GM12878 (cell line): Measurements from ENCODE around the gene PDE6G. TPM values are rescaled to one million over a fixed set of nuclear protein-coding genes. Genes with fewer than 3 reads are reported as not detected.

Experiments
- ASH2L ChIP-seq: fragments of 300-600, 200-600 bp; sonication (generic); IDR thresholded peaks from 2 replicates; pipeline ENCODE4 v1.6.1; 2017; ENCODE audit warnings: low read depth, mild to moderate bottlenecking, borderline replicate concordance
- BCL3 ChIP-seq: IDR thresholded peaks from 2 replicates; pipeline ENCODE4 v1.6.1; 2011; ENCODE audit warnings: borderline replicate concordance, low read depth, mild to moderate bottlenecking, moderate library complexity, low read length; ENCODE audit not compliant: insufficient read depth, poor library complexity, severe bottlenecking
- BHLHE40 ChIP-seq, 2 experiments: fragments of 450-650 bp in 1 of 2; IDR thresholded peaks; 2 replicates each; pipeline ENCODE4 v1.6.1; 2011 to 2017; ENCODE audit warnings: low read depth in 2 of 2, borderline replicate concordance in 1 of 2, improper control_type of control experiment in 1 of 2, low read length in 1 of 2, mild to moderate bottlenecking in 1 of 2
- CREM ChIP-seq: IDR thresholded peaks from 2 replicates; pipeline ENCODE4 v1.6.1; 2014; ENCODE audit warnings: antibody characterized with exemption, low read depth
- EGR1 ChIP-seq, 2 experiments: IDR thresholded peaks; 1 replicate in 1 of 2; 2 replicates in 1 of 2; pipeline ENCODE4 v1.6.1; 2011 to 2012; ENCODE audit warnings: low read depth in 2 of 2, low read length in 2 of 2, borderline replicate concordance in 1 of 2, mild to moderate bottlenecking in 1 of 2, moderate library complexity in 1 of 2
- ELK1 ChIP-seq: IDR thresholded peaks from 2 replicates; pipeline ENCODE4 v1.6.1; 2012; ENCODE audit warnings: low read depth, low read length, improper control_type of control experiment
- HCFC1 ChIP-seq: fragments of 150-350 bp; IDR thresholded peaks from 2 replicates; pipeline ENCODE4 v1.6.1; 2014; ENCODE audit warnings: low read length
- KLF5 ChIP-seq: fragments of 450-650 bp; IDR thresholded peaks from 2 replicates; pipeline ENCODE4 v1.6.1; 2014; ENCODE audit warnings: mild to moderate bottlenecking; ENCODE audit not compliant: partially characterized antibody
- NR2C1 ChIP-seq: fragments of 450-650 bp; IDR thresholded peaks from 2 replicates; pipeline ENCODE4 v1.6.1; 2017; ENCODE audit warnings: antibody characterized with exemption, mild to moderate bottlenecking, moderate library complexity
- NR2F1 ChIP-seq: fragments of 450-650 bp; conservative IDR thresholded peaks from 2 replicates; pipeline ENCODE4 v1.6.1; 2017; ENCODE audit warnings: mild to moderate bottlenecking
- NRF1 ChIP-seq: conservative IDR thresholded peaks from 2 replicates; pipeline ENCODE4 v1.6.1; 2011; ENCODE audit warnings: mild to moderate bottlenecking, low read depth, low read length, improper control_type of control experiment
- POLR2A ChIP-seq: IDR thresholded peaks from 2 replicates; pipeline ENCODE4 v1.6.1; 2011; ENCODE audit warnings: low read depth, mild to moderate bottlenecking, low read length
- POLR2AphosphoS2 ChIP-seq: IDR thresholded peaks from 2 replicates; pipeline ENCODE4 v1.6.1; 2011; ENCODE audit warnings: low read depth, mild to moderate bottlenecking, low read length, improper control_type of control experiment, moderate library complexity
- POLR2AphosphoS5 ChIP-seq: IDR thresholded peaks from 2 replicates; pipeline ENCODE4 v1.6.1; 2011; ENCODE audit warnings: mild to moderate bottlenecking, low read length, inconsistent platforms
- RAD51 ChIP-seq: fragments of 450-650 bp; IDR thresholded peaks from 2 replicates; pipeline ENCODE4 v1.6.1; 2016; ENCODE audit warnings: moderate library complexity, mild to moderate bottlenecking, inconsistent platforms
- SIN3A ChIP-seq: IDR thresholded peaks from 2 replicates; pipeline ENCODE4 v1.6.1; 2012; ENCODE audit warnings: low read depth, low read length, improper control_type of control experiment
- SP1 ChIP-seq: IDR thresholded peaks from one replicate; pipeline ENCODE4 v1.6.1; 2011; ENCODE audit warnings: low read depth, low read length
- SREBF1 ChIP-seq: IDR thresholded peaks from 2 replicates; pipeline ENCODE4 v1.6.1; 2012; ENCODE audit warnings: mild to moderate bottlenecking, low read length
- SREBF2 ChIP-seq: IDR thresholded peaks from 2 replicates; pipeline ENCODE4 v1.6.1; 2012; ENCODE audit warnings: mild to moderate bottlenecking, low read length
- SRF ChIP-seq, 2 experiments: IDR thresholded peaks; 2 replicates each; pipeline ENCODE4 v1.6.1; 2011; ENCODE audit warnings: low read depth in 2 of 2, low read length in 2 of 2, mild to moderate bottlenecking in 1 of 2, moderate library complexity in 1 of 2
- STAT1 ChIP-seq: fragments of 450-650 bp; conservative IDR thresholded peaks from 2 replicates; pipeline ENCODE4 v1.6.1; 2014; ENCODE audit warnings: antibody characterized with exemption, mild to moderate bottlenecking
- TAF1 ChIP-seq: IDR thresholded peaks from 2 replicates; pipeline ENCODE4 v1.6.1; 2011; ENCODE audit warnings: mild to moderate bottlenecking, low read depth, low read length, borderline replicate concordance
- TCF12 ChIP-seq: IDR thresholded peaks from 2 replicates; pipeline ENCODE4 v1.6.1; 2011; ENCODE audit warnings: low read depth, mild to moderate bottlenecking, low read length
- WRNIP1 ChIP-seq: IDR thresholded peaks from 2 replicates; pipeline ENCODE4 v1.6.1; 2011; ENCODE audit warnings: low read depth, low read length, improper control_type of control experiment, borderline replicate concordance
- ZBTB40 ChIP-seq: fragments of 450-650 bp; IDR thresholded peaks from 2 replicates; pipeline ENCODE4 v1.6.1; 2016; ENCODE audit warnings: mild to moderate bottlenecking, moderate library complexity, borderline replicate concordance
- polyA plus RNA-seq, 11 experiments: library from polyadenylated mRNA; depleted of rRNA in 4 of 11; unstranded in 6 of 11; stranded (reverse) in 5 of 11; fragments of >200 nt; fragmentation: Nextera tagmentation in 4 of 11; fragmentation: Illumina TruSeq in 1 of 11; extraction: Ambion mirVana in 4 of 11; extraction: Trizol in 1 of 11; gene quantifications; 1 replicate in 1 of 11; 2 replicates in 10 of 11; pipeline versions ENCODE4 v1.2.1 to v1.2.3, GENCODE V29; 2011 to 2016; ENCODE audit warnings: inconsistent platforms in 2 of 11, missing spikeins in 2 of 11, low read depth in 1 of 11
- total RNA-seq, 4 experiments: library from RNA; depleted of rRNA in 3 of 4; stranded (reverse); fragments of >200 nt in 3 of 4; fragmentation: Illumina TruSeq in 1 of 4; extraction: Trizol in 1 of 4; gene quantifications; 2 replicates each; pipeline versions ENCODE4 v1.2.1 to v1.2.3, GENCODE V29; 2013 to 2021

The PDE6G gene
- total and polyA plus RNA-seq, 10 of the 15 experiments (the other 5 are each of a cell fraction or from before 2014, with no cell fraction given) = 0.55 to 12.1 (median 4.3) TPM

GRCh38 chr17:81636505-81637288 lies 19.6 kb downstream of the PDE6G start, which contains the start of the genes NPLOC4 and TSPAN10 (continued):
- TF ChIP-seq TCF12 (peak; percentile 55; the same call in 1 of the 2 replicates), BHLHE40 (IDR thresholded peaks at IDR 0.05; ENCODE audit: borderline replicate concordance in 1 of 2, low read depth in 2 of 2, low read length in 1 of 2) (peak in 1 of 2 experiments; percentile 65; a peak in 2 of 4 replicates), BCL3 (peak; percentile 64), POLR2AphosphoS2 (peak; percentile 81; the same call in 1 of the 2 replicates), HCFC1 (peak; percentile 81), KLF5 (peak; percentile 71), ASH2L (no peak; the same call in 1 of the 2 replicates), TAF1 (peak; percentile 97), STAT1 (peak; percentile 97), POLR2AphosphoS5 (peak; percentile 68; the same call in 1 of the 2 replicates), RAD51 (no peak), CREM (peak; percentile 68; the same call in 1 of the 2 replicates), EGR1 (IDR thresholded peaks at IDR 0.05; ENCODE audit: borderline replicate concordance in 1 of 2, low read depth in 2 of 2, low read length in 2 of 2) (peak; percentile 83 to 100), WRNIP1 (0 out of 2 replicates have a peak, but pooled peaks have one; percentile 40), SRF (IDR thresholded peaks at IDR 0.05; ENCODE audit: low read depth in 2 of 2, low read length in 2 of 2) (peak in 1 of 2 experiments; percentile 82; a peak in 2 of 4 replicates), SIN3A (peak; percentile 73; the same call in 1 of the 2 replicates), NRF1 (peak; percentile 81), ZBTB40 (peak; percentile 86), NR2F1 (peak; percentile 80), NR2C1 (peak; percentile 55), SREBF1 (0 out of 2 replicates have a peak, but pooled peaks have one; percentile 29), SREBF2 (no peak; the same call in 1 of the 2 replicates), SP1 (peak; percentile 75), ELK1 (no peak), POLR2A (peak; percentile 87)
